ENCODE measurements around the gene METTL6. TPM values are rescaled to one million over a fixed set of nuclear protein-coding genes. Genes with fewer than 3 reads are reported as not detected.

Gene METTL6, protein sequence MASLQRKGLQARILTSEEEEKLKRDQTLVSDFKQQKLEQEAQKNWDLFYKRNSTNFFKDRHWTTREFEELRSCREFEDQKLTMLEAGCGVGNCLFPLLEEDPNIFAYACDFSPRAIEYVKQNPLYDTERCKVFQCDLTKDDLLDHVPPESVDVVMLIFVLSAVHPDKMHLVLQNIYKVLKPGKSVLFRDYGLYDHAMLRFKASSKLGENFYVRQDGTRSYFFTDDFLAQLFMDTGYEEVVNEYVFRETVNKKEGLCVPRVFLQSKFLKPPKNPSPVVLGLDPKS
- 15.8 and 17.1 TPM in 2 replicates for total RNA-seq

DNA sequence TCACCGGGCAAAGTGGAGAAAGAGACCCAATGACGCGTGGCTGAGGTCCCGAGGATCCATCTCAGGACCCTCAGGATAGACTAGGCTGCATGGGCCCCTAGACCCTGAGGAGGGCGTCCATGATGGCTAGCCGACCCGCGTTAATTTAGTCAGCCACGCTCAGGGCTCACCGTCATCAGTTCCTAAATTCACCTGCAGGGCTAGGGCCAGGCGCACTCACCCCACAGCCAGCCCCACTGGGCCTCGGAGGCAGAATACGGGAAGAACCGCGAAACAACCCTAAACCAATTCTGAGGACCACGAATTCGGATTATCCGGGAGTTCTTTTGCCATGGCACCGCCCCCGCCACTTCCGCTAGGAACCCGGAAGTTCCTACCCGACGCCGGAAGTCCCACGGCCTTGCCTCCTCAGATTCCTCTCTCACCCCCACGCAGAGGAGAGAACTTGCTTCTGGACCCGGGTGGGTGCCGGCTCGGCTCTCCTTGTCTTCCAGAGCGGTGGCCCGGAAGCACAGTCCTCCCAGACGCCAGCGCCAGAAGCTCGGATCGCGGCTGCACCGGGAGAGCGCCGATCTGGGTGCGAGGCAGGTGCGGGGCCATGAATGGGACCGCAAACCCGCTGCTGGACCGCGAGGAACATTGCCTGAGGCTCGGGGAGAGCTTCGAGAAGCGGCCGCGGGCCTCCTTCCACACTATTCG, at the start of gene METTL6, which contains the start of gene EAF1:
Gene METTL6, minus strand, starts transcription at position 363 of the 699 bp plus-strand sequence. CDS start 1,033 bp downstream, outside the sequence.
Gene EAF1, plus strand, starts transcription at position 417 of the 699 bp plus-strand sequence. Its CDS starts 182 bp downstream, at position 599.

Other genes starting within 250 kb of the METTL6 start
- gene CAPN7, start 221.3 kb downstream of the METTL6 start, total RNA-seq, result 17.1 and 24.0 TPM in 2 replicates
- gene SH3BP5, start 95.0 kb downstream of the METTL6 start, total RNA-seq, result 8.8 and 13.9 TPM in 2 replicates
- 19.1 and 20.4 TPM in 2 replicates for gene EAF1, start 54 bp upstream of the METTL6 start, total RNA-seq
- gene COLQ, start 94.2 kb upstream of the METTL6 start, total RNA-seq, result 0.08 and 0.16 TPM in 2 replicates
- gene HACL1, start 174.0 kb upstream of the METTL6 start, total RNA-seq, result 21.2 and 24.7 TPM in 2 replicates
- gene BTD, start 174.2 kb upstream of the METTL6 start, total RNA-seq, result 16.7 and 17.2 TPM in 2 replicates

Measured in hair follicular keratinocyte (primary cell).